GM12874 (cell line): Measurements from ENCODE around the gene DNAL1.

ENCODE experiments used
- TF ChIP-seq, protein P1 (sequence below): IDR thresholded peaks from 2 replicates; pipeline ENCODE4 v1.5.1; 2011; ENCODE audit warnings: low read depth, mild to moderate bottlenecking, control low read depth, low read length, moderate library complexity; ENCODE audit not compliant: insufficient read depth

Gene DNAL1

DNA sequence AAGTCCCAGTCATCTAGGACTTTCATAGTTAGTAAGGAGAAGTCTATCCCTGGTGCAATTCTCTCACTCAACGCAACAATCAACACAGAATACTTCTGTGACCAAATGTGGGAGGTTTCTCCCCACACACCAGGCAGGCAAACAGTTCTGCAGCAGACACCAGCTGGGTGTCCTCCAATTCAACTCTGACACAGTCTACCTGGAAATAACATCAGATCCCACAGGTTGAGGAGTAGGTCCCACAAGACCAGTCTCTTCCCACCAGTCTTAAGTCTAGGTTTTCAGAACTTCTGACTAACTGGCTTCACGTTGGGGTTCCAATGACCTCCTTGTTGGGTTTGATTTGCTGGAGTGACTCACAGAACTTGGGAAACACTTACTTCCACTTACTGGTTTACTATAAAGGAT, 17.6 kb upstream of the DNAL1 start:
- TF ChIP-seq, protein P1, sequence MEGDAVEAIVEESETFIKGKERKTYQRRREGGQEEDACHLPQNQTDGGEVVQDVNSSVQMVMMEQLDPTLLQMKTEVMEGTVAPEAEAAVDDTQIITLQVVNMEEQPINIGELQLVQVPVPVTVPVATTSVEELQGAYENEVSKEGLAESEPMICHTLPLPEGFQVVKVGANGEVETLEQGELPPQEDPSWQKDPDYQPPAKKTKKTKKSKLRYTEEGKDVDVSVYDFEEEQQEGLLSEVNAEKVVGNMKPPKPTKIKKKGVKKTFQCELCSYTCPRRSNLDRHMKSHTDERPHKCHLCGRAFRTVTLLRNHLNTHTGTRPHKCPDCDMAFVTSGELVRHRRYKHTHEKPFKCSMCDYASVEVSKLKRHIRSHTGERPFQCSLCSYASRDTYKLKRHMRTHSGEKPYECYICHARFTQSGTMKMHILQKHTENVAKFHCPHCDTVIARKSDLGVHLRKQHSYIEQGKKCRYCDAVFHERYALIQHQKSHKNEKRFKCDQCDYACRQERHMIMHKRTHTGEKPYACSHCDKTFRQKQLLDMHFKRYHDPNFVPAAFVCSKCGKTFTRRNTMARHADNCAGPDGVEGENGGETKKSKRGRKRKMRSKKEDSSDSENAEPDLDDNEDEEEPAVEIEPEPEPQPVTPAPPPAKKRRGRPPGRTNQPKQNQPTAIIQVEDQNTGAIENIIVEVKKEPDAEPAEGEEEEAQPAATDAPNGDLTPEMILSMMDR = no peak

DNA sequence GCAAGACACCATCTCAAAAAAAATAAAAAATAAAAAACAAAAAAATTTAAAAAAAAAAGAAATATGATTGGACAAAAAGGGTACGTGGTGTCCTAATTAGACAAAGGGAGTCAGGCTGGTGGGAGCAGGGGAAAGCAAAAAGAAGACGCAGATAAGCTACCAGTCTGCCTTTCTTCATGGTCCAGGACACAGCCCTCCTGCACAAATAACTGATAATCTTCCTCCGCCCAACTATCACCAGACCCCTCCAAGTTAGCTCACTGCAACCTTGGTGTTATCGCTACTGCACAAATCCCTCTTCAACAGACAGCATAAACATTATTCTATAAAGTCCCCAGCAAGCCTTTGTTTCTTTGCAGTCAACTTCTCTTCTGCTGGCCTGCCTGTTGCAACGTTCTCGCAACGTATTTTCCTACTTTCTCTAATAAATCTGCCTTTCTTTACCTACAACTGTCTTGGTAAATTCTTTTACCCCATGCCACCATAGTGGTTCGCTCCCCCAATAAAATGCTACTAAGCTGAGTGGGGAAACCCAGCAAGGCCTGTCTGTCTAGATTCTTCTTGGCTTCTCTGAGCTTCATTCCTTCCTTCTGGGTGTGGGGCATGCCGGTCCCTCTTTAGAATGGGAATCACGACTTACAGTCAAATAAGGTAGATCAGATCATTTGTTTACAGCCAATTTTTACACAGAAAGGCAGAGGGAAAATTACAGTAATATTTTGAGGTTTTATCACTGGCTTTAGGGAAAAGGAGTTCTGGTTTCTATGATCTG, 14.6 kb upstream of the DNAL1 start:
- TF ChIP-seq, protein P1 = no peak

DNA sequence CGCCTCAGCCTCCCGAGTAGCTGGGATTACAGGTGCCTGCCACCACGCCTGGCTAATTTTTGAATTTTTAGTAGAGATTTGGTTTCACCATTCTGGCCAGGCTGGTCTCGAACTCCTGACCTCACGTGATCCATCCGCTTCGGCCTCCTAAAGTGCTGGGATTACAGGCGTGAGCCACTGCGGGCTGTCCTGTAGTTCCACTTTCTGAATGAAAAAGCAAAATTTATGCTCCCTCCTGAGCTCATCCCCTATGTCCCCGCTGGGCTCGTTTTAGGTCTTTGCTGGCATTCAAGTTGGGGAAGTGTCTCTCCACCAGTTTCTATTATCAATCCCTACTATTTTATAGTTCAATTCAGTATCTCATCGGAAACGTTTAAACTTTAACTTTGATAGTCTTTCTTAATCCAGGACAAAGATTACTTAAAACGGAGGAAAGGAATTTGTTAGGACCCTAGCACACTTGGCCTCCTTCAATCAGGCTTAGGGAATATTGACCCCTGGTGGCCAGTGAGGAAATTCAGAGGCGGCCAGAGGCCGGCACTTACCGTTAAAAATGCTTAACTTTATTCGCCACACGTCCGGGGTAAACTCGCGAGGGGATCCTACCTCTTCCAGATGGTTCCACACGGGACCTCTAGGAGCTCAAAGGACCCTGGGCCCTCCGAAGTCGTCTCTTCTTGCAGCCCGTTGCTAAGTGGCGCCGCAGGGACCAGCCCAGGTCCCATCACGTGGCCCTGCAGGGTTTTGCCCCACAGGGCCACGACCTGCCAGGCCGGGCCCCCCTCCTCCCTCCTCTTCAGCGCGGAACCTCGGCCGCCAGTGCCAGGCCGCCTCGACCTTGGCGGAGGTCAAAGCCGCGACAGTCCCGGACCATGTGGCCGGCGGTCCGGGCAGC, 11.4 kb upstream of the DNAL1 start:
- TF ChIP-seq, protein P1 = peak; percentile 70

DNA sequence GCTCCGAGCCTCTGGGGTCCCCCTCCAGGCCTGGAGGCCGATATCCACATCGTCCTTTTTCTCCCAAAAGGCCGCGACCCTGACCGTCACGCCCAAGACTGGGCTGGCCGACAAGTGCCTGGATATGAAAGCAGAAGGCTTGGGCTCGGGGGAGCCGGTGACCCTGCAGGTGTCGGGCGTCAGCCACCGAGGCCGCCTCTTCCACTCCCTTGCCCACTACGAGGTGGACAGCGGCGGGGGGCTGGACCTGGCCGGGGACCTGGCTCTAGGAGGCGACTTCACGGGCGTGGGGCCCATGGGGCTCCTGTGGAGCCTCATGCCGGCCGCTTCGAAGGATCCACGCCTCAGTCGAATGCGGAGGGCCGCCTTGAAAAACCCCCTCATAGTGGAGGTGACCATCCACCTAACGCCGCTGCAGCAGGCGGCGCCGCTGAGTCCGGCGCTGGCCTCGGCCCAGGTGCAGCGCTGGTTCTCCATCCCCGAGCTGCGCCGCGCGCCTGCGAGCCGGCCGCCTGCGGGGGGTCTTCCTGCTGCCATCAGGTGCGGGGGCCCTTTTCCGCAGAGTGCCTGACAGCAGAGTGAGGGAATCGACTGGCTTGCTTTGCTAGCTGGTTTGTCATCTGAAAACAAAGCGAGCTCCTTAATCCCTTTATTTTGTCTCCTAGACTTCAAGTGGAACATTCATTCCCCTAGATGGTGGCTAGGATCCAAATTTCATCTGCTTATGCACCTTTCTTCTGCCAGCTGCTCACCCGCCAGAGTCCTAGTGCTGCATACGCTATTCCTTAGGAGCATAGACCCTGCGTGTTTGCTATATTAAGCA, 10.6 kb upstream of the DNAL1 start:
- TF ChIP-seq, protein P1 = peak; percentile 42

DNA sequence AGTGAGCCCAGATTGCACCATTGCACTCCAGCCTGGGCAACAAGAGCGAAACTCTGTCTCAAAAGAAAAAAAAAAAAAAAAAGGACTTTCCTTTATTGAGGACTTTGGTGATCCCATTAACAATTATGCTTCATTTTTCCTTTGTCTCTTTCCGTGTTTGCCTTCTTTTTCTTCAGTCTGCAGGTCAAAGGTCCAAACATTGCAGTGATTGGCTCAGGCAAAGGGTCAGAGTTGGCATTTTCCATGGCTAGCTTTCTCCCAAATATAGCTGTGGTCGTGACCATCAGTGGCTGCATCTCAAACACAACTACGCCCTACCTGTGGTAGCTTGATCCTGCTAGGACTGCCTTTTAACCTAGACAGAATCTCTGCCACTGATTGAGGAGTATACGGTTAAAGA, 7.0 kb upstream of the DNAL1 start:
- TF ChIP-seq, protein P1 = no peak

DNA sequence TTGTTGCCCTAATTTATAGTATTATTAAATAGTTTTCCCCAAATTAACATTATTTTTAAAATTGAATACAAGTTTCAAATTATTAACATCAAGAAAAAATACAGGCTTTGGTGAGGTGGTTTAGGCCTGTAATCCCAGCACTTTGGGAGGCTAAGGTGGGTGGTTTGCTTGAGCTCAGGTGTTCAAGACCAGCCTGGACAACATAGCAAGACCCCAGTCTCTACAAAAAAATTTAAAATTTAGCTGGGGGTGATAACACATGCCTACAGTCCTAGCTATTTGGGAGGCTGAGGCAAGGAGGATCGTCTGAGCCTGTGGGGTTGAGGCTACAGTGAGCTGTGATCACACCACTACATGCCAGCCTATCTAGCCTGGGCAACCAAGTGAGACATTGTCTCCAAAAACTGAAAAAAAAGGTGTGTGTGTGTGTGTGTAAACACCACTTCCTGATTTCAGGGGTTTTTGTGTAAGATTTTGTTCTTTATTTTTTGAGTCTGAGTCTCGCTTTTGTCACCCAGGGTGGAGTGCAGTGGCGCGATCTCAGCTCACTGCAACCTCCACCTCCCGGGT, 3.9 kb upstream of the DNAL1 start:
- TF ChIP-seq, protein P1 = no peak
